HL-60 (cell line): ENCODE measurements around the gene UBTF.

Experiments
- CTCF ChIP-seq: IDR thresholded peaks from one replicate; pipeline ENCODE4 v1.5.1; 2011; ENCODE audit warnings: low read length, control low read depth, inconsistent platforms; ENCODE audit not compliant: insufficient read depth
- GABPA ChIP-seq: IDR thresholded peaks from 2 replicates; pipeline ENCODE4 v1.6.1; 2012; ENCODE audit warnings: low read depth
- POLR2AphosphoS5 ChIP-seq: IDR thresholded peaks from 2 replicates; pipeline ENCODE4 v1.6.1; 2012; ENCODE audit warnings: low read depth
- TF ChIP-seq, protein P1 (sequence below): IDR thresholded peaks from 2 replicates; pipeline ENCODE4 v1.6.1; 2012; ENCODE audit warnings: low read depth; ENCODE audit not compliant: insufficient replicate concordance

DNA sequence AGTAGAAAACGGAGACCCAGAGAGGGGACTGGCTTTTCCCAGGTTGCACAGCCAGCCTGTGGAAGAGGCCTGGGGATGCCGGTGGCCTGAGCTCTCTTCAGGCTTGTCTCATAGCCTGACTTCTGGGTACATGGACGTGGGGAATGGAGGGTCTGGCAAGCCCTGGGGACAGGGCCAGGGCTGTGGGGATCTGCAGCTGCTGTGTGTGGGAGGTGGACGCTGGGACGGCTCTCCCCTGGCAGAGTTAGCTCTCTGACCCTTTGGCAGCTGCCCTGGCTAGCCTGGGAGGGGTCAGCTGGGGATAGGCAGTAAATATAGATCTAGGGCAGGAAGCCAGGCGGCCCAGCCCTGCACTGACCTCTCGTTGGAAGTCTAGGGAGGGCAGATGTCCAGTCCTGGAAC is 28.0 kb upstream of the UBTF start:
- TF ChIP-seq CTCF (no peak), POLR2AphosphoS5 (no peak), GABPA (no peak)
- TF ChIP-seq, protein P1, sequence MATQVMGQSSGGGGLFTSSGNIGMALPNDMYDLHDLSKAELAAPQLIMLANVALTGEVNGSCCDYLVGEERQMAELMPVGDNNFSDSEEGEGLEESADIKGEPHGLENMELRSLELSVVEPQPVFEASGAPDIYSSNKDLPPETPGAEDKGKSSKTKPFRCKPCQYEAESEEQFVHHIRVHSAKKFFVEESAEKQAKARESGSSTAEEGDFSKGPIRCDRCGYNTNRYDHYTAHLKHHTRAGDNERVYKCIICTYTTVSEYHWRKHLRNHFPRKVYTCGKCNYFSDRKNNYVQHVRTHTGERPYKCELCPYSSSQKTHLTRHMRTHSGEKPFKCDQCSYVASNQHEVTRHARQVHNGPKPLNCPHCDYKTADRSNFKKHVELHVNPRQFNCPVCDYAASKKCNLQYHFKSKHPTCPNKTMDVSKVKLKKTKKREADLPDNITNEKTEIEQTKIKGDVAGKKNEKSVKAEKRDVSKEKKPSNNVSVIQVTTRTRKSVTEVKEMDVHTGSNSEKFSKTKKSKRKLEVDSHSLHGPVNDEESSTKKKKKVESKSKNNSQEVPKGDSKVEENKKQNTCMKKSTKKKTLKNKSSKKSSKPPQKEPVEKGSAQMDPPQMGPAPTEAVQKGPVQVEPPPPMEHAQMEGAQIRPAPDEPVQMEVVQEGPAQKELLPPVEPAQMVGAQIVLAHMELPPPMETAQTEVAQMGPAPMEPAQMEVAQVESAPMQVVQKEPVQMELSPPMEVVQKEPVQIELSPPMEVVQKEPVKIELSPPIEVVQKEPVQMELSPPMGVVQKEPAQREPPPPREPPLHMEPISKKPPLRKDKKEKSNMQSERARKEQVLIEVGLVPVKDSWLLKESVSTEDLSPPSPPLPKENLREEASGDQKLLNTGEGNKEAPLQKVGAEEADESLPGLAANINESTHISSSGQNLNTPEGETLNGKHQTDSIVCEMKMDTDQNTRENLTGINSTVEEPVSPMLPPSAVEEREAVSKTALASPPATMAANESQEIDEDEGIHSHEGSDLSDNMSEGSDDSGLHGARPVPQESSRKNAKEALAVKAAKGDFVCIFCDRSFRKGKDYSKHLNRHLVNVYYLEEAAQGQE: no peak
